HEK293 (cell line): ENCODE data around the gene DMKN.

Source experiments
- BCL11A ChIP-seq: fragments of 450-650 bp; formaldehyde crosslinking; IDR thresholded peaks from 2 replicates; pipeline ENCODE4 v1.5.1; 2016; ENCODE audit warnings: low read depth, missing biosample characterization, missing genetic modification characterization
- GLI2 ChIP-seq: fragments of 450-650 bp; formaldehyde crosslinking; IDR thresholded peaks from 2 replicates; pipeline ENCODE4; 2017; ENCODE audit warnings: missing biosample characterization, missing genetic modification characterization, low read depth, borderline replicate concordance
- GLIS2 ChIP-seq: fragments of 450-650 bp; formaldehyde crosslinking; IDR thresholded peaks from 2 replicates; pipeline ENCODE4 v1.5.1; 2016; ENCODE audit warnings: missing biosample characterization, missing genetic modification characterization
- IKZF3 ChIP-seq: fragments of 450-650 bp; IDR thresholded peaks from 2 replicates; pipeline ENCODE4 v1.5.0; 2018; ENCODE audit warnings: missing biosample characterization, mild to moderate bottlenecking, missing genetic modification characterization, moderate library complexity
- RBAK ChIP-seq: fragments of 450-650 bp; formaldehyde crosslinking; IDR thresholded peaks from 2 replicates; pipeline ENCODE4 v1.5.1; 2016; ENCODE audit warnings: missing biosample characterization, missing genetic modification characterization
- SCRT2 ChIP-seq: fragments of 450-650 bp; formaldehyde crosslinking; IDR thresholded peaks from 2 replicates; pipeline ENCODE4 v1.5.1; 2016; ENCODE audit warnings: missing biosample characterization, missing genetic modification characterization
- SP3 ChIP-seq: fragments of 450-650 bp; formaldehyde crosslinking; IDR thresholded peaks from 2 replicates; pipeline ENCODE4 v1.5.1; 2016; ENCODE audit warnings: missing biosample characterization, missing genetic modification characterization
- SP7 ChIP-seq: fragments of 450-650 bp; formaldehyde crosslinking; IDR thresholded peaks from 2 replicates; pipeline ENCODE4 v1.5.1; 2016; ENCODE audit warnings: missing biosample characterization, missing genetic modification characterization
- YY2 ChIP-seq: fragments of 450-650 bp; formaldehyde crosslinking; IDR thresholded peaks from 2 replicates; pipeline ENCODE4 v1.5.1; 2016; ENCODE audit warnings: missing biosample characterization, missing genetic modification characterization
- ZBTB21 ChIP-seq: fragments of 450-650 bp; formaldehyde crosslinking; IDR thresholded peaks from 2 replicates; pipeline ENCODE4 v1.5.1; 2017; ENCODE audit warnings: missing biosample characterization, missing genetic modification characterization
- ZBTB44 ChIP-seq: fragments of 450-650 bp; IDR thresholded peaks from 2 replicates; pipeline ENCODE4 v1.5.1; 2018; ENCODE audit warnings: missing biosample characterization, mild to moderate bottlenecking, missing genetic modification characterization
- ZEB2 ChIP-seq: fragments of 450-650 bp; formaldehyde crosslinking; IDR thresholded peaks from 2 replicates; pipeline ENCODE4 v1.5.1; 2016; ENCODE audit warnings: missing biosample characterization, missing genetic modification characterization
- ZNF114 ChIP-seq: fragments of 450-650 bp; formaldehyde crosslinking; IDR thresholded peaks from 2 replicates; pipeline ENCODE4 v1.5.0; 2017; ENCODE audit warnings: missing biosample characterization, missing genetic modification characterization
- ZNF132 ChIP-seq: fragments of 450-650 bp; formaldehyde crosslinking; IDR thresholded peaks from 2 replicates; pipeline ENCODE4 v1.5.1; 2017; ENCODE audit warnings: missing biosample characterization, missing genetic modification characterization, borderline replicate concordance
- ZNF140 ChIP-seq: fragments of 450-650 bp; formaldehyde crosslinking; IDR thresholded peaks from 2 replicates; pipeline ENCODE4 v1.5.1; 2016; ENCODE audit warnings: missing biosample characterization, missing genetic modification characterization
- ZNF169 ChIP-seq: fragments of 450-650 bp; formaldehyde crosslinking; IDR thresholded peaks from 2 replicates; pipeline ENCODE4 v1.5.1; 2016; ENCODE audit warnings: missing biosample characterization, missing genetic modification characterization
- ZNF202 ChIP-seq: fragments of 450-650 bp; formaldehyde crosslinking; IDR thresholded peaks from 2 replicates; pipeline ENCODE4 v1.5.1; 2016; ENCODE audit warnings: missing biosample characterization, missing genetic modification characterization, borderline replicate concordance
- ZNF221 ChIP-seq: fragments of 450-650 bp; formaldehyde crosslinking; IDR thresholded peaks from 2 replicates; pipeline ENCODE4 v1.5.1; 2017; ENCODE audit warnings: missing biosample characterization, missing genetic modification characterization, borderline replicate concordance
- ZNF223 ChIP-seq: fragments of 450-650 bp; formaldehyde crosslinking; IDR thresholded peaks from 2 replicates; pipeline ENCODE4 v1.5.1; 2016; ENCODE audit warnings: missing biosample characterization, missing genetic modification characterization
- ZNF248 ChIP-seq: fragments of 450-650 bp; formaldehyde crosslinking; IDR thresholded peaks from 2 replicates; pipeline ENCODE4 v1.5.1; 2017; ENCODE audit warnings: missing biosample characterization, missing genetic modification characterization
- ZNF26 ChIP-seq: fragments of 450-650 bp; formaldehyde crosslinking; IDR thresholded peaks from 2 replicates; pipeline ENCODE4 v1.5.1; 2016; ENCODE audit warnings: missing biosample characterization, missing genetic modification characterization
- ZNF302 ChIP-seq: fragments of 450-650 bp; formaldehyde crosslinking; IDR thresholded peaks from 2 replicates; pipeline ENCODE4 v1.5.1; 2016; ENCODE audit warnings: missing biosample characterization, missing genetic modification characterization, low read depth
- ZNF335 ChIP-seq: fragments of 450-650 bp; formaldehyde crosslinking; conservative IDR thresholded peaks from 2 replicates; pipeline ENCODE4 v1.5.1; 2016; ENCODE audit warnings: missing biosample characterization, missing genetic modification characterization
- ZNF362 ChIP-seq: fragments of 450-650 bp; formaldehyde crosslinking; IDR thresholded peaks from 2 replicates; pipeline ENCODE4 v1.5.1; 2016; ENCODE audit warnings: missing biosample characterization, missing genetic modification characterization
- ZNF366 ChIP-seq: fragments of 450-650 bp; formaldehyde crosslinking; conservative IDR thresholded peaks from 2 replicates; pipeline ENCODE4 v1.5.1; 2016; ENCODE audit warnings: missing biosample characterization, missing genetic modification characterization
- ZNF423 ChIP-seq: fragments of 450-650 bp; formaldehyde crosslinking; IDR thresholded peaks from 2 replicates; pipeline ENCODE4 v1.5.1; 2016; ENCODE audit warnings: missing biosample characterization, missing genetic modification characterization
- ZNF501 ChIP-seq: fragments of 450-650 bp; formaldehyde crosslinking; IDR thresholded peaks from 2 replicates; pipeline ENCODE4 v1.5.1; 2016; ENCODE audit warnings: missing biosample characterization, missing genetic modification characterization
- ZNF549 ChIP-seq: fragments of 450-650 bp; IDR thresholded peaks from 2 replicates; pipeline ENCODE4 v1.5.1; 2018; ENCODE audit warnings: missing biosample characterization, missing genetic modification characterization, mild to moderate bottlenecking, inconsistent platforms, moderate library complexity
- ZNF560 ChIP-seq: fragments of 450-650 bp; formaldehyde crosslinking; IDR thresholded peaks from 2 replicates; pipeline ENCODE4 v1.5.1; 2017; ENCODE audit warnings: missing biosample characterization, missing genetic modification characterization, borderline replicate concordance
- ZNF626 ChIP-seq: fragments of 450-650 bp; sonication (Bioruptor Pico); formaldehyde crosslinking; IDR thresholded peaks from 2 replicates; pipeline ENCODE4 v1.5.1; 2018; ENCODE audit warnings: missing biosample characterization, missing genetic modification characterization, inconsistent platforms
- ZNF645 ChIP-seq: fragments of 450-650 bp; formaldehyde crosslinking; IDR thresholded peaks from 2 replicates; pipeline ENCODE4; 2016; ENCODE audit warnings: missing biosample characterization, missing genetic modification characterization
- ZNF658 ChIP-seq: fragments of 450-650 bp; formaldehyde crosslinking; IDR thresholded peaks from 2 replicates; pipeline ENCODE4; 2016; ENCODE audit warnings: missing biosample characterization, missing genetic modification characterization
- ZNF664 ChIP-seq: fragments of 450-650 bp; formaldehyde crosslinking; IDR thresholded peaks from 2 replicates; pipeline ENCODE4 v1.5.1; 2016; ENCODE audit warnings: missing biosample characterization, missing genetic modification characterization
- ZNF776 ChIP-seq: fragments of 450-650 bp; formaldehyde crosslinking; IDR thresholded peaks from 2 replicates; pipeline ENCODE4 v1.5.0; 2017; ENCODE audit warnings: missing biosample characterization, missing genetic modification characterization, borderline replicate concordance
- ZNF792 ChIP-seq: fragments of 450-650 bp; formaldehyde crosslinking; IDR thresholded peaks from 2 replicates; pipeline ENCODE4 v1.5.1; 2016; ENCODE audit warnings: missing biosample characterization, missing genetic modification characterization
- ZSCAN16 ChIP-seq: fragments of 450-650 bp; formaldehyde crosslinking; IDR thresholded peaks from 2 replicates; pipeline ENCODE4 v1.5.1; 2016; ENCODE audit warnings: missing biosample characterization, missing genetic modification characterization
- ZSCAN23 ChIP-seq: fragments of 450-650 bp; formaldehyde crosslinking; IDR thresholded peaks from 2 replicates; pipeline ENCODE4 v1.5.1; 2016; ENCODE audit warnings: missing biosample characterization, missing genetic modification characterization

Gene DMKN

GRCh38 chr19:35509861-35510625 lies 3.4 kb downstream of the DMKN start (continued):
- TF ChIP-seq ZNF362 (tag by site-specific recombination) (no peak), ZNF792 (tag by site-specific recombination) (0 out of 2 replicates have a peak, but pooled peaks have one; percentile 8), GLI2 (no peak), ZEB2 (tag by site-specific recombination) (peak; percentile 99), ZNF366 (tag by site-specific recombination) (peak; percentile 66), ZBTB44 (tag by site-specific recombination) (no peak; the same call in 1 of the 2 replicates), ZNF114 (tag by site-specific recombination) (no peak), IKZF3 (peak; percentile 77), YY2 (peak; percentile 84), ZNF658 (tag by site-specific recombination) (no peak), GLIS2 (tag by site-specific recombination) (peak; percentile 100), ZNF223 (tag by site-specific recombination) (peak; percentile 81), ZNF335 (tag by site-specific recombination) (peak; percentile 100), ZNF423 (tag by site-specific recombination) (peak; percentile 49; the same call in 1 of the 2 replicates), ZNF169 (tag by site-specific recombination) (no peak), ZNF776 (tag by site-specific recombination) (no peak), ZNF560 (no peak), ZNF549 (tag by site-specific recombination) (no peak), ZNF302 (tag by site-specific recombination) (no peak), ZNF202 (no peak), BCL11A (peak; percentile 86; the same call in 1 of the 2 replicates), ZNF132 (no peak), ZBTB21 (tag by site-specific recombination) (peak; percentile 89), ZNF221 (tag by site-specific recombination) (peak; percentile 62; the same call in 1 of the 2 replicates), ZNF626 (tag by site-specific recombination) (no peak), ZNF645 (tag by site-specific recombination) (0 out of 2 replicates have a peak, but pooled peaks have one; percentile 29), RBAK (tag by site-specific recombination) (no peak), ZNF664 (tag by site-specific recombination) (no peak), ZNF501 (tag by site-specific recombination) (peak; percentile 98), ZNF140 (tag by site-specific recombination) (no peak), SCRT2 (tag by site-specific recombination) (peak; percentile 91), ZNF26 (tag by site-specific recombination) (no peak), SP7 (tag by site-specific recombination) (peak; percentile 83), ZNF248 (tag by site-specific recombination) (no peak), ZSCAN23 (tag by site-specific recombination) (no peak; the same call in 1 of the 2 replicates), SP3 (peak; percentile 80), ZSCAN16 (tag by site-specific recombination) (0 out of 2 replicates have a peak, but pooled peaks have one; percentile 45)
